KMS-11 (cell line): ENCODE data around the gene NCOR2.

ENCODE experiments used
- H2AFZ ChIP-seq: fragments of 200-600 bp; sonication (generic); 2 replicates; pipeline ENCODE4 v1.6.1; 2016; ENCODE audit warnings: antibody characterized with exemption, mixed run types, low read depth
- H3K27ac ChIP-seq: fragments of 200-600 bp; sonication (generic); 2 replicates; pipeline ENCODE4 v1.6.1; 2016; ENCODE audit warnings: mild to moderate bottlenecking, mixed run types
- H3K27me3 ChIP-seq: fragments of 200-600 bp; sonication (generic); 2 replicates; pipeline ENCODE4 v1.6.1; 2017; ENCODE audit warnings: mild to moderate bottlenecking, low read depth, mixed run types, moderate library complexity; ENCODE audit not compliant: insufficient read depth
- H3K36me3 ChIP-seq: fragments of 200-600 bp; sonication (generic); 2 replicates; pipeline ENCODE4 v1.6.1; 2017; ENCODE audit warnings: mild to moderate bottlenecking, mixed run types; ENCODE audit not compliant: insufficient read depth
- H3K4me1 ChIP-seq: fragments of 200-600 bp; sonication (generic); 2 replicates; pipeline ENCODE4 v1.6.1; 2016; ENCODE audit warnings: mild to moderate bottlenecking, low read depth, mixed run types; ENCODE audit not compliant: poor library complexity, severe bottlenecking
- H3K4me2 ChIP-seq: fragments of 200-600 bp; sonication (generic); 2 replicates; pipeline ENCODE4 v1.7.0; 2016; ENCODE audit warnings: mild to moderate bottlenecking, mixed run types
- H3K4me3 ChIP-seq: fragments of 200-600 bp; sonication (generic); IDR thresholded peaks from 2 replicates; pipeline ENCODE4 v1.6.1; 2017; ENCODE audit warnings: low read depth, low read length, mixed read lengths; ENCODE audit not compliant: insufficient read depth
- H3K79me2 ChIP-seq: fragments of 200-600 bp; sonication (generic); 2 replicates; pipeline ENCODE4 v1.6.1; 2016; ENCODE audit warnings: low read depth, mixed run types; ENCODE audit not compliant: insufficient read depth
- H3K9ac ChIP-seq: fragments of 200-600 bp; sonication (generic); 2 replicates; pipeline ENCODE4 v1.6.1; 2016; ENCODE audit warnings: mild to moderate bottlenecking, mixed run types
- H4K20me1 ChIP-seq: fragments of 200-600 bp; sonication (generic); 2 replicates; pipeline ENCODE4 v1.6.1; 2016; ENCODE audit warnings: mild to moderate bottlenecking, mixed run types; ENCODE audit not compliant: insufficient read depth
- CTCF ChIP-seq: fragments of 200-600 bp; sonication (generic); conservative IDR thresholded peaks from 2 replicates; pipeline ENCODE4 v1.6.1; 2017; ENCODE audit warnings: low read depth, mild to moderate bottlenecking, antibody characterized with exemption, low read length, moderate library complexity, mixed read lengths

Gene NCOR2

GRCh38 chr12:124561231-124561630 is 6.2 kb downstream of the NCOR2 start:
- TF ChIP-seq CTCF: no peak

GRCh38 chr12:124560146-124560890 is 7.1 kb downstream of the NCOR2 start:
- no peak overlapping the region for H3K4me2 ChIP-seq
- no peak overlapping the region for H3K27ac ChIP-seq
- H3K36me3 ChIP-seq: no peaks in the 10 kb centered on the region
- H3K9ac ChIP-seq: no peak overlapping the region
- no peak overlapping the region for H2AFZ ChIP-seq
- no peak for TF ChIP-seq CTCF
- no peaks in the 10 kb centered on the region for H3K27me3 ChIP-seq
- H3K79me2 ChIP-seq: peaks cover 84% of the 10 kb centered on the region
- H3K4me3 ChIP-seq: no peak overlapping the region
- peaks cover 12% of the 10 kb centered on the region for H4K20me1 ChIP-seq
- no peaks in the 10 kb centered on the region for H3K4me1 ChIP-seq

More at GRCh38 chr12:124561231-124561630, 6.2 kb downstream of the NCOR2 start:
- Histone ChIP-seq H2AFZ (no peak overlapping the region), H4K20me1 (peaks cover 18% of the 10 kb centered on the region), H3K4me3 (no peak overlapping the region), H3K36me3 (no peaks in the 10 kb centered on the region), H3K4me1 (no peaks in the 10 kb centered on the region), H3K27ac (no peak overlapping the region), H3K9ac (no peak overlapping the region), H3K27me3 (no peaks in the 10 kb centered on the region), H3K4me2 (no peak overlapping the region), H3K79me2 (peaks cover 84% of the 10 kb centered on the region)

- H3K4me2 ChIP-seq: no peak overlapping the region
- no peaks in the 10 kb centered on the region for H3K4me1 ChIP-seq
- H3K79me2 ChIP-seq: peaks cover 84% of the 10 kb centered on the region
- H3K9ac ChIP-seq: no peak overlapping the region
- H2AFZ ChIP-seq: no peak overlapping the region
- H4K20me1 ChIP-seq: peaks cover 12% of the 10 kb centered on the region
- no peaks in the 10 kb centered on the region for H3K36me3 ChIP-seq
- no peak for TF ChIP-seq CTCF
- no peak overlapping the region for H3K27ac ChIP-seq
- no peak overlapping the region for H3K4me3 ChIP-seq
- H3K27me3 ChIP-seq: no peaks in the 10 kb centered on the region
Measured at GRCh38 chr12:124559182-124560017, 8.0 kb downstream of the NCOR2 start.

GRCh38 chr12:124558313-124558712 is 9.1 kb downstream of the NCOR2 start:
- Histone ChIP-seq H3K4me1 (no peaks in the 10 kb centered on the region), H3K27me3 (no peaks in the 10 kb centered on the region), H3K9ac (no peak overlapping the region), H3K4me3 (no peak overlapping the region), H2AFZ (no peak overlapping the region), H4K20me1 (peaks cover 5% of the 10 kb centered on the region), H3K79me2 (peaks cover 86% of the 10 kb centered on the region), H3K27ac (no peak overlapping the region), H3K4me2 (no peak overlapping the region), H3K36me3 (no peaks in the 10 kb centered on the region)
- no peak for TF ChIP-seq CTCF
